COR-L47 (cell line): ENCODE measurements around the gene ZMAT5.

Experiments
- DNase-seq: peaks from one replicate; lab custom pipeline; 2025; lab: John Stamatoyannopoulos, UW

Gene ZMAT5

DNA sequence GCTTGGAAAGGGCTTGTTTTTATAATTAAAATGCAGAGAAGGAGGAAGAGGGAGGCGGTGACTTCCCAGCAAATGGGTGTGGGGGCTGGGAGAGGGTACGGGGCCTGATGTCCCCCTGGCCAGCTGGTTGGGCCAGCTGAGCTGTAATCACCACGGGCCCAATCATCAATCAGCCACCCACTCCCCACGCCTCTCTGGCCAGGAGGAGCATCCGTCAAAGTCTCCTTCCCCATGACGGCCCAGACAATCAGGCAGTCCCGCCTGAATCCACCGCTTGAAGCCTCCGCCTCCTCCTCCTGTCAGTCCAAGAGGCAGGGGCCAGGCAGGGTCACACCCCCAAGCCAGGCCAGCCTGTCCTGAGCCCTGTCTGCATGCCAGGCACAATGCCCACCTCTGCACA is 60.3 kb downstream of the ZMAT5 start:
- peak; percentile 50 for DNase-seq

- no peak for DNase-seq
These were observed 61.2 kb downstream of the ZMAT5 start for GRCh38 chr22:29705651-29706050.

- peak; percentile 53 for DNase-seq
These were observed 62.1 kb downstream of the ZMAT5 start for GRCh38 chr22:29704528-29705285.

DNA sequence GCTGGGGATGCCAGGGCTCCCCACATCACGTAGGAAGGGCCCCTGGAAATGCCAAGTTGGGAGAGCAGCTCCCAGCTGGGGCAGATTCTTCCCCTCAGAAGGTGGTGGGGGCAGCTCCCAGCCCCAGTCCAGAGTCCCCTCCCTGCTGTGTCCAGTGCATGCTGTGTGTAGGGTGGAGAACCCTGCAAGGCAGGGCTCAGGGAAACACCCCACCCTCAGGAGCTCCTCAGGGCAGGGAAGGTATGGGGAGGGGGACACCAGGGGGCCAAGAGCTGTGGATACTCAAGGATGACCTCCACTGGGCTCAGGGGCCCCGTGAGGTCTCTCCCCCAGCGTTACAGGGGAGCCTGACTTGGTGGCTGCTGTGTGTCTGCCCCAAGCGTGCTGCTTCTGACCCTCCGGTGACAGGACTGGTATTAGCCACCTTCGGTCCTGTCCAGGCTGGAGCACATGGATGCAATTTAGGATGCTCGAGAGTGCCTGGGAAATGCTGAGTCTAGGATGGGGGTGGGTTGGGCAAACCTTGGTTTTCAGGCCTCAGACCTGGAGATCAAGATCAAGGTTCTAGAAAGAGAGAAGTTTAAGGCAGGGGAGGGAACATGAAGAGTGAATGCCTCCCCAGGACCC is 63.1 kb downstream of the ZMAT5 start:
- DNase-seq = no peak

GRCh38 chr22:29702931-29703501 is 63.8 kb downstream of the ZMAT5 start:
- DNase-seq = peak; percentile 69

DNA sequence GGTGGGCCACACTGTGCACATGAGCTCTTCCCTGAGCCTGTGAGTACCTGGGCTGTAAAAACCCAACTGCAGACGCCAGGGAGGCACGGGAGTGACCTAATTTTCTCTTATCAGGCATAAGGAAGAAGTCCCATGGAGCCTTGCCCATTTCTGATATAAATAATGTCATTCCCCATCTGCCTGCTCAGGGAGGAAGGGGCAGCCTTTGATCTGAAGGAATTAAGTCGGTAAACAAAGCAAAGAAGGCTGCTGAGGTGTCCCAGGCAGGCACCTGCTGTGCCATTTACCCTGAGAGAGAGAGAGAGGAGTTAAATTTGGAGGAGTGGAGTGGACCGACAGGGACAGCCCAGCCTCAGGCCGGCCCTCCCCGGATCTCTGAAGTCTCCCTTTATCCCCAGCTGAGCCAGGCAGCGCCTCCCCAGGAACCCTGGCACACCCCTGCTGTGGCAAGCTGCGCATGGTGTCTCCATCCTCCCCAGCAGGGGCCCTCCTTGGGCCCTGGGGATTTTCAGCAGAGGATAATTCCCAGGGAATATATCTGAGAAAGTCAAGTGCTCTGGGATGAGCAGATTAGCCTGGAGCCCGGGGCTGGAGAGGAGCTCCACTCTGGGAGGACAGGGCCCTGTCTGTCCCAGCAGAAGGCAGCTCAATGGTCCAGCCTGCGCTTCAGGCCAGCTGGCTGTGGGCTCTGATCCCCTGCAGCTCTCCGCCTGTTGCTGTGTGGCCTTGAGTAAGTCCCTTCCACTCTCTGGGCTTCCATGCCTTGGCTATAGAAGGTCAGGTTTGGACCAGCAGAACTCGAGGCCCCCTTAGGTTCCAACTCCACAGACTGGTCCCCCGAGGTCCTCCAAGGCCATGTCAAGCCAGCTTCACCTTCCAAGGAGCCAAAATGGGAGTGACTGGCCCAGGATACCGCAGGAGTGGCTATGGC is 64.5 kb downstream of the ZMAT5 start:
- peak; percentile 65 for DNase-seq

GRCh38 chr22:29701155-29701999 is 65.4 kb downstream of the ZMAT5 start:
- DNase-seq = peak; percentile 77

DNA sequence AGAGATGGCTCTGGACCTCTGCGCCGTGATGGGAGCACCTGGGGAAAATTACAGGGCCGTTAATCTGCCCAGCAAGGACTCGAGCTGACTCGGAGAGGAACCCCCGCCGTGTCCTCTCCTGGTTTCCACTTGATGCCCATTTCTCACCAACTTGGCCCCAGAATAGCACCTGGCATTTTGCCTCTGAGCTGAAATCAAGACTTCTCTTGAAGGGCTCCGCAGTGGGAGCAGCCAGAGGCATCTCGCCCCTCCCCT is 66.0 kb downstream of the ZMAT5 start:
- DNase-seq = peak; percentile 67

DNA sequence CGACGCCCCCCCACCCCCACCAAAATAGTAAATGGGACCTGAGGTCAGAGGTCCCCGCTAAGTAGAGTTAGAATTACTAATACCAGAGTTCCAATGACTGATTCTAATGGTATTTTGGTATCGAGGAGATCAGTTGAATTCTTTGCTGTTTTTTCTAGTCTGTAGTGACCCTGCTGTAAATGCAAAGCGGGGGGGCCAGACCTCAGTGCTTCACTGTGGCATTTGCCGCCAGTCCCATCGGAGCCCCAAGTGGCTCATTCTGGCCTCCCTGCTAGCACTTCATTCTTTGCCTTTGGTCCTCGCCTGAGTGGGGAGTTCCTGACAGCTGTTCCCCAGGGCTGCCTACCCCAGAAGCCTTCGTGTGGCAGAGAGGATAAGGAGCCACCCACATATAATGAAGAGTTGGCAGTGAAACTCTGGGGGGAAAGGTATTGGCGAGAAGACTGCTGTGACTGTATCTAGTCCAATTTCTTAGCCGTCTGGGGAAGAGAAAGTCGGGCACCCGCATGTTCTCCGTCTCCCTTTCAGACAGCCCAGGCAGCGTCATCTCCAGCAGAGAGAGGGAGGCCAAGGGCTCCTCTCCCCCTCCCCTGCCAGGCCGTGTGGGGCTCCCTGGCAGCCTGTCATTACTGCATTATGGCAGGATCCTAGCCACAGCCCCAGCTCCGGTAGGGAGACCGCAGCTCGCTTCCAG is 66.5 kb downstream of the ZMAT5 start:
- no peak for DNase-seq

DNA sequence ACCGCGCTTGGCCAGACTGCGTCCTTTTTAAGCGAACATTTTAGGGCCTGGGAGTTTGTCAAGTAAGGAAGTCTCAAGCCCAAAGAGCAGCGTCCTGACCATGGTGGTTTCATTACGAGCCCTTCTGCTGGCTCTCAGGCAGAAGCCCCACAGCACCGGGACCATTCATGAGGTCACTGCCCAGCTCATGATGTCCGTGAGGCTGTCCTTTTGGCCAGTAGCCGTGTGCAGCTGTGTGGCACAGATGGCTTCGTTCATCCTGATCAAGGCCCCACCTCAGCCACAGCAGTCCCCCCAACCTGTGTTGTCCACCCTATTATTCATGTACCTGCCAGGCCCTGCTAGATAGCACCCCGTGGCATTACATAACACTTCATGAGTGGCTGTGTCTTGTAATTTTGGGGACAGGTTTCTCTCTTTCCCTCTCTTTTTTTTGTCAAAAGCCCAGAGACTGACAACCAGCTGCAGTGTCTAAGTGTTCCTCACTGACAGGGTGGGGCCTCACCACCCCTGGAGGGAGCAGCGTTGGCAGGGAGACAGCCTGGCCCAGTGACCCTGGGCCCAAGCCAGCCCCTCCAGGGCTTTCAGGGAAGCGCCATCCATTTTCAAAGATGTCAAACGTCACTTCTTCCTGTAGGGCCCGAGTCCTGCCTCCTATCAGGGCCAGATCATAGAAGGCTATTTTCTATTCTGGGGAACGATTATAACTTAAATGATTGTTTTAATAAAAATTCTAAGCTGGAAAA is 68.8 kb downstream of the ZMAT5 start:
- DNase-seq = peak; percentile 53

GRCh38 chr22:29695129-29695926 is 71.5 kb downstream of the ZMAT5 start:
- DNase-seq = peak; percentile 94

DNA sequence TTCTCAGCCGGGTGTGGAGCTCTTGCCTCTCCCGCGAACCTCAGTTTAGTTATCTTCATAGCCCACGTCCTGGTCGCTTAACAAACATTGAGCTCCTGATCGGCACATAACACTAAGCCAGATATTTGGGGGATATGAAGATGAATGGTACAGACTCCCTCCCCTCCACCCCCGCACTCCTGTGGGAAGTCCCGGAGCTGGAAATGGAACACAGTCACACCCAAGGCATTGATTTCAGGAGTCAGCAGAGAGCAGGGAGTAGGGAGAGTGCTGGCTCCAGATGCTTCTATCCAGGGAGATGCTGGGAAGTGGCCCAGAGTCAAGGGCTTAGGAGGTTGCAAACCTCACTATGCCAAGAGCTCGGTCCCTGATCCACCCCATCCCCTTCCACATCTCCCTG is 73.1 kb downstream of the ZMAT5 start:
- DNase-seq = no peak

DNA sequence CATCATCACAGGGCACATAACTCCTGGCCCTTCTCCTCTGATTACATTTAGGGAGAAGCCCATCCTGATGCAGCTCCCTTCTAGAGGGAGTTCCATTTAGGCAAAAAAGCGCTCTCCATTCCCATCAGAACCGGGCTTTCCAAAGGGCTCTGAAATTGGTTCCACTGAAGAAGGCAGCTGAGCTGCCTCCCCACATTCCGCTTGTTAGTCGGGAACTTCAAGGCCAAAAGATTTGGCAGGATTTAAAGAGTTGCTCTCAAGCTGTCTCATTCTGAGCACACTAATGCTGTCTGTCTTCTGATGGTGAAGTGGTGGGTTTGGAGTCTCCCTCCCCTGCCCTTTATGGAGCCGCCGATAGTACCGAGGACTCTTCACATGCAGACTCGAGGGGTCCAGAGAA is 73.6 kb downstream of the ZMAT5 start:
- no peak for DNase-seq

DNA sequence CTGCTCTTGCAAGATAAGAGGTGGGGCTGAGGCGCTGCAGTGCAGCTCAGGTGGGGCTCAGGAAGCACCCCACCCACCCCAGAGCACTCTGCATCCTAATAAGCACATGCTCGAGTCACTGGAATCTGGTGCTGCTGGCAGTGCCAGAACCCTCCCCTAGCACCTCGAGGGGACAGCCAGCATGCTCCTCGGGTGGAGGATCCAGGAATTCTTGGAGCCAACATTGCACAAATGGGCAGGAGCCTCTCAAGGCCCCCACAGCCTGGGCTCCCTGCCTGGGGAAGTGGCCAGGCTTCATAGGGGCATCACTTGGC is 74.5 kb downstream of the ZMAT5 start:
- no peak for DNase-seq

DNA sequence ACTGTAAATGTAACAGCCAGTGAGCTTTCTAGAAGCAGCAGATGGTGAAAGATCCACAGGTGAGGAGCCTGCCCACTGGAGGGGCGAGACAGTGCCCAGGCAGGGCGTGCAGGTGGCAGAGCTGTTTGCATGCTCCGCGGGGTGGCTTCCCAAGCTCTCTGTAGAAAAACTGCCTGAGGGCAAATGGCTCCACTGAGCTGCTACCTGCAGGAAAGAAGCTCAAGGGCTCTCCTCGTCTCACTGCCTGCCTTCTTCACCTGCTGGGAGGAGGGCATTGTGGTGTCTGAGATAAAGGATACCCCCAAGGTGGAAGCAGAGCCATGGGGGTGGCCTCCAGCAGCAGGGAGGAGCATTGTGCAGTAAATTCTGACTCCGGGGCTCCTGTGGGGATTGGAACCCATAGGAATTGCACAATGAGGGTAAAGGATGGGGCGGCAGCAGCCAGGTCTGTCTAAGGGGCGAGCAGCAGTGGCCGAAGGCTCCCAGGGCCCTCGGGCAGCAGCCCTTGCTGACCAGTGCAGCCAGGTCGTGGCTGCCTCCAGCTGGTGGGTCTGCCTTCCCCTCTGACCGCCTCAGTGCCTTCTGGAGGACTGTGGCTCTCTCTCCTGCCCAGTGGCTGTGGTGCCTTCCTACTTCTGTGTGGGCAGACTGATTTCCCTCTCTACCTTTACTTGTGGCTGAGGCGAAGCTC is 75.0 kb downstream of the ZMAT5 start:
- peak; percentile 91 for DNase-seq

DNA sequence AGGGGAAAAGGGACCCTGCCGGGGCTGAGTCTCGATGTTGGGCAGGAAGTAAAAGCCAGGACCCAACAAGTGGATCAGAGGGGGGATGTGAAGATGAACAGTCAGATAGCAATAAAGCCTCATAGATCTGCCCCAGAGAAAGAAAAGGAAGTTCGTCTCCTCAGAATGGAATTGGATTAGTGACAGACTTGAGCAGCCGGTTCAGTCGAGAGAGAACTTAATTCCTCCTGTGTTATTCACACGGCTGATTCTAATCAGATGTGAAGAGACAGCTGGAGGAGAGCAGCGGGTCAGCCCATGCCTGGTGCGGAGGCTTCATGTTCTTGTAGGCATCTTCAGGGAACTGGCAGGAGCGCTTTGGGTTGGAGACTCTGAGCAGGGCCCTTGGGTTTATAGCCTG is 76.3 kb downstream of the ZMAT5 start:
- no peak for DNase-seq

- DNase-seq = peak; percentile 69
These were observed 77.0 kb downstream of the ZMAT5 start for GRCh38 chr22:29689880-29690213.

- DNase-seq = no peak
These were observed 77.5 kb downstream of the ZMAT5 start for GRCh38 chr22:29689206-29689879.

DNA sequence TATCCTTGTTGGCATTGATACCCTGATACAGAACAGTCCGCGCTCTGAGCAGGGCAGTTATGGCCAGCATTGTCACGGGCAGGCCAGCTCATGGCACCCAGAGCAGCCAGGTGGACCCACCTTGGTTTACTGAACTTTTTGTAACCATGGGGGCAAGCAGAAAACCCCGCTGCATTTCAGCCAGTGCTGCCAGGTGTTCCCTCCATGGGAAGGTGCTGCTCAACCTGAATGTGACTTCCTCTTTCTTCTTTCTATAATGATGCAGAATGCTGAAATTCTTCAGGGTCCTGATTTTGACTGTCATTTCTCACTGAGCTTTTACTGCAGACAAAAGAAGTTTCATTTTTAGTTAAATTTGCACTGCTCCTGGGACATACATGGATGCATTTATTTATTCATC is 82.6 kb downstream of the ZMAT5 start:
- DNase-seq = no peak
